ENCODE measurements around the gene CHDH. TPM values are rescaled to one million over a fixed set of nuclear protein-coding genes. Genes with fewer than 3 reads are reported as not detected.

The CHDH gene
- total RNA-seq, 1 donor from 2014 or later = 0.64 TPM

GRCh38 chr3:53764026-53764775 lies 82.0 kb downstream of the CHDH start:
- intact Hi-C loops (cut with micrococcal nuclease) = no loop called here

- intact Hi-C loops (cut with micrococcal nuclease) = no loop called here
These were observed 82.9 kb downstream of the CHDH start for GRCh38 chr3:53763353-53763752.

Other genes with a start within 250 kb of the CHDH start
- 2.3 and 2.6 TPM in 2 replicates for gene IL17RB, start 149 bp upstream of the CHDH start, total RNA-seq
- 46.1 and 47.3 TPM in 2 replicates for gene ACTR8, start 35.7 kb upstream of the CHDH start, total RNA-seq
- gene SELENOK, start 45.4 kb upstream of the CHDH start, total RNA-seq = 59.9 and 66.6 TPM in 2 replicates